Body of pancreas (tissue), 4 donors: Measurements from ENCODE around the gene SH2D3A. TPM values are rescaled to one million over a fixed set of nuclear protein-coding genes. Genes with fewer than 3 reads are reported as not detected.

Source experiments
- ATAC-seq: fragments of 150-250 bp; one replicate; pipeline ENCODE4 v1.9.1; 2016
- DNase-seq, 4 donors: peaks; one replicate each; pipeline ENCODE4 v3.0.0-alpha.2; 2019
- H3K27ac ChIP-seq, 4 donors: fragments of 200-600 bp; sonication (generic); 1 replicate in 3 of 4; 2 replicates in 1 of 4; pipeline versions ENCODE4 v1.5.1 to v1.6.1; 2016 to 2019; ENCODE audit warnings: mild to moderate bottlenecking in 1 of 4, mixed read lengths in 1 of 4, moderate library complexity in 1 of 4
- H3K27me3 ChIP-seq, 2 donors: fragments of 200-600 bp; sonication (generic); one replicate each; pipeline ENCODE4 v1.6.0; 2016; ENCODE audit warnings: mild to moderate bottlenecking in 1 of 2
- H3K36me3 ChIP-seq, 2 donors: fragments of 200-600 bp; sonication (generic); replicated peaks in 1 of 2; 2 replicates each; pipeline ENCODE4 v1.5.1; 2016; ENCODE audit warnings: low read depth in 2 of 2; ENCODE audit not compliant: insufficient read depth in 1 of 2
- H3K4me1 ChIP-seq: fragments of 200-600 bp; sonication (generic); one replicate; pipeline ENCODE4 v1.6.0; 2016
- H3K4me3 ChIP-seq, 2 donors: fragments of 200-600 bp; sonication (generic); 1 replicate in 1 of 2; 2 replicates in 1 of 2; pipeline ENCODE4 v1.5.1; 2016 to 2019
- H3K9me3 ChIP-seq, 3 donors: fragments of 200-600 bp; sonication (generic); 1 replicate in 2 of 3; 2 replicates in 1 of 3; pipeline ENCODE4 v1.5.1; 2016
- POLR2A ChIP-seq, 3 donors: fragments of 450-650 bp; IDR thresholded peaks; one replicate each; pipeline ENCODE4 v1.6.1; 2016; ENCODE audit warnings: antibody characterized with exemption in 3 of 3, mild to moderate bottlenecking in 2 of 3
- WGBS, 2 donors: methylation state at CpG; one replicate each; pipeline ENCODE4 v1.1.5; 2017; 5-methylcytosine and 5-hydroxymethylcytosine counted together
- intact Hi-C: fragments of 100-400 bp; cut with DNase I; formaldehyde crosslinking; loops from one replicate; pipeline ENCODE4 v1.15.1; 2023
- total RNA-seq, 2 donors: library from RNA; depleted of rRNA; stranded (reverse); fragments of >200 nt; gene quantifications; one replicate each; pipeline ENCODE4 v1.1.0, GENCODE V29; 2016
- TF ChIP-seq, protein P1 (sequence below), 7 experiments: fragments of 450-650 bp in 4 of 7; fragments of 200-600 bp in 3 of 7; sonication (generic) in 3 of 7; IDR thresholded peaks; one replicate each; pipeline ENCODE4 v1.5.1; 2016 to 2019; ENCODE audit warnings: antibody characterized with exemption in 7 of 7

SH2D3A gene
- total RNA-seq, 2 donors from 2014 or later = 18.4 to 60.0 TPM

DNA sequence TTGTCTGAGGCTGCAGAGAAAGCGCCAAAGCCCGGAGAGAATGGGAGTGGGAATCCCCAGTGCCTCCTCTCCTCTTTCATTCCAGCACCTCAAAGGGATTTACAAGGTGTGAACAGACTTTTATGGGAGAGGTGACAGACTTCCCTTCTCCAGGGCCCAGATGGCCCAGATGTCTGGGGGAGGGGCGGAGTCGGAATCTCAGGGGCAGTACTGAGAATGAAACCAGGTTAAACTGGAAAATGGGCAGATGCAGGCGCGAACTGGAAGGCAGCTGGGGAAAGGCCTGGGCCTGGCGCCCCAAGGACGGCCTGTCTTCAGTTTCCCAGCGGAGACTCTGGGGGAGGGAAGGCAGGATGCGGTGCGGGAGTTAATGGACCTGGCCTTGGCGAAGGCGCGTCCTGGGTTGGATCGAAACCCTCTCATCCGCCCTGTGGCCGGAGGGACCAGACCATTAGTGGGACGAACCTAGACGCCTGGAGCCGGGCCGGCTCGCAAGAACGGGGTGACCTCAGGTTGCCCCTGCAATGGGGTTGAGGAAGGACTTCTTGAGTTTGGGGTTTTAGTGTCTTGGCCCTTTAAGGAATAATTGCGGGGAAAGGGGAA, 28.3 kb downstream of the SH2D3A start:
- Histone ChIP-seq H3K27me3 (no peaks in the 10 kb centered on the region), H3K4me3 (no peak overlapping the region), H3K9me3 (no peaks in the 10 kb centered on the region), H3K27ac (peak overlapping the region; percentile 86 to 95 (median 93)), H3K36me3 (peaks cover 0 to 2% of the 10 kb centered on the region in 2 donors), H3K4me1 (peaks cover 44% of the 10 kb centered on the region)
- no peak for TF ChIP-seq POLR2A (IDR thresholded peaks at IDR 0.05)
- TF ChIP-seq, protein P1, sequence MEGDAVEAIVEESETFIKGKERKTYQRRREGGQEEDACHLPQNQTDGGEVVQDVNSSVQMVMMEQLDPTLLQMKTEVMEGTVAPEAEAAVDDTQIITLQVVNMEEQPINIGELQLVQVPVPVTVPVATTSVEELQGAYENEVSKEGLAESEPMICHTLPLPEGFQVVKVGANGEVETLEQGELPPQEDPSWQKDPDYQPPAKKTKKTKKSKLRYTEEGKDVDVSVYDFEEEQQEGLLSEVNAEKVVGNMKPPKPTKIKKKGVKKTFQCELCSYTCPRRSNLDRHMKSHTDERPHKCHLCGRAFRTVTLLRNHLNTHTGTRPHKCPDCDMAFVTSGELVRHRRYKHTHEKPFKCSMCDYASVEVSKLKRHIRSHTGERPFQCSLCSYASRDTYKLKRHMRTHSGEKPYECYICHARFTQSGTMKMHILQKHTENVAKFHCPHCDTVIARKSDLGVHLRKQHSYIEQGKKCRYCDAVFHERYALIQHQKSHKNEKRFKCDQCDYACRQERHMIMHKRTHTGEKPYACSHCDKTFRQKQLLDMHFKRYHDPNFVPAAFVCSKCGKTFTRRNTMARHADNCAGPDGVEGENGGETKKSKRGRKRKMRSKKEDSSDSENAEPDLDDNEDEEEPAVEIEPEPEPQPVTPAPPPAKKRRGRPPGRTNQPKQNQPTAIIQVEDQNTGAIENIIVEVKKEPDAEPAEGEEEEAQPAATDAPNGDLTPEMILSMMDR (IDR thresholded peaks at IDR 0.05) = no peak
- no peak for ATAC-seq
- peak; percentile 47 to 63 (median 52) for DNase-seq
- intact Hi-C loops = no loop called here
- WGBS, 2 donors = 6 to 10% methylated on average over 23 to 24 of the region's 24 CpGs

DNA sequence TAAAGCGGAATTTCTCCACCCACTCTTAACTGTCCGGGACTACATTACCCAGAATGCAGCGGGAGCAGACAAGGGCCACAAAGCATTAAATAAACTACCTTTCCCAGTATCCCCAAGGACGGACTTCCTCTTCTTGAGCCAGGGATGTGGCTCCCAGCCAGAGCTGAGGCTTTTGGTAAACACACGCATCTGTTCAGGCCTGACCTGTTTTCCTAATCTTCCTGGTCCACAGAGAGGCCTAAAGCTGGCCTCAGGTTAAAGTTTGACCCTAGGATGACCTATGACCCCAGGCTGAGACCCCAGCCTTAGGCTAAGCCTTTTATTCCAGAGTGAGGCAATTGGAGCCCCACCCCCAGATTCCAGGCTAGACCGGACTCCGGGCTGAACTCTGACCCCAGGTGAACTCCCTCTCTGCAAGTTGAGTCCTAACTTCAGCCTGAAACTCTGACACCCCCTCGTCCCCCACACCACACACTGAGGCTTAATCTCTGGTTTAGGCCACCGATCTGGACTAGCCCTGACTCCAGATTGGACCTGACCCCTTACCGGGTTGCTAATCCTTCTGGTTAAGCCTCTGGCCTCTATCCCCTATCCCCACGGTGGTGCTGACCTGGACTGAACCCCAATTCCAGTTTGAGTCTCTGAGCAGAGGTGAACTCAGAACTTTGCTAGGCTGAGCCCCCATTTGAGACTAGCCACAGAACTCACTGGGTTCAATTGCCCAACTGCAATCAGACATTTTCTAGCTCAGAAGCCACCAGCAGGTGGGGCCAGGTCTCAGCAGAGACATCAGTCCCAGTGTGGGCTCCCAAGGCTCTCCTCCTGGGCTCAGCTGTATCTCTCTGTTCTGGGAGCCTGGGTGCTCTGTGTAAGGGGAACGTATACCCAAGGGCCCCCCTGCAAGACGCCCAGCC, 29.1 kb downstream of the SH2D3A start:
- 0 to 11% methylated on average over 7 to 13 of the region's 13 CpGs for WGBS, 2 donors
- no peak for TF ChIP-seq POLR2A (IDR thresholded peaks at IDR 0.05)
- TF ChIP-seq, protein P1 (IDR thresholded peaks at IDR 0.05) = peak; percentile 27 to 77 (median 67)
- no peaks in the 10 kb centered on the region for H3K27me3 ChIP-seq
- DNase-seq = peak; percentile 99 to 100 (median 100)
- H3K9me3 ChIP-seq = no peaks in the 10 kb centered on the region
- H3K4me3 ChIP-seq = no peak overlapping the region
- peak; percentile 20 for ATAC-seq
- H3K4me1 ChIP-seq = peaks cover 43% of the 10 kb centered on the region
- peaks cover 0 to 2% of the 10 kb centered on the region in 2 donors for H3K36me3 ChIP-seq
- intact Hi-C loops = no loop called here
- H3K27ac ChIP-seq = peak overlapping the region; percentile 86 to 95 (median 93)

DNA sequence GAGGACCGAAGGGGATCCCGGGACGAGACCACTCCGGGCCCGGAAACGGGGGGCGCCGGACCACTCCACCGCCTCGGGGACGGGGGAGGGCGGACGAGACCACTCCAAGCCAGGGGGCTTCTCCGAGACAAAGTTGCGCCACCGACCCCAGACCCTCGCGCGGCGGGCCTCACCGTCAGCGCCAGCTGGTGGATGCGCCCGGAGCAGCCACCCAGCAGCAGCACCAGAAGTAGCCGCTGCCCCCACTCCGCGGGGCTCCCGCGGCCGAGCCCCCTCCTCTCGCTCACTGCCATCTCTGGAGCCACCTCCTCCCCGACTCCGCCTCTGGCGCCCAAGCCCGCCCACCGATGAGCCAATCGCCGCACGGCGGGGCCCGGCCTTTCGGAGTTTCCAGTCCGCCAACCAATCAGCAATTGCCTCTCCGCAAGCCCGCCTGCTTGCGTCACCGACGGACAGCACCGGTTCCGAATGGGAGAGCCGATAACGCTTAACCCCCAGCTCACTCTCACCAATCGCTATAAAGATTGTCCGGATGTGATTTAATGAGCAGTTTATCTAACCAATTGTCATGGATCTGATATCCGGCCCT, 29.9 kb downstream of the SH2D3A start, which contains the start of gene GPR108:
TSS of gene GPR108 (minus strand) at position 297 of the 589 bp plus-strand sequence. CDS start at position 293, 4 bp downstream.
- Histone ChIP-seq H3K27me3 (no peaks in the 10 kb centered on the region), H3K4me1 (peaks cover 43% of the 10 kb centered on the region), H3K36me3 (peaks cover 0 to 3% of the 10 kb centered on the region in 2 donors), H3K4me3 (peak within 1 kb of the TSS; percentile 76 to 83), H3K9me3 (no peaks in the 10 kb centered on the region), H3K27ac (peak within 1 kb of the TSS; percentile 87 to 95 (median 93))
- ATAC-seq (peak; percentile 84), DNase-seq (peak; percentile 99 to 100 (median 99))
- intact Hi-C loops = no loop called here
- peak in 2 of 3 donors; percentile 62 to 74 for TF ChIP-seq POLR2A (IDR thresholded peaks at IDR 0.05)
- TF ChIP-seq, protein P1 (IDR thresholded peaks at IDR 0.05) = no peak
- 0% methylated on average over 12 to 55 of the region's 55 CpGs for WGBS, 2 donors

DNA sequence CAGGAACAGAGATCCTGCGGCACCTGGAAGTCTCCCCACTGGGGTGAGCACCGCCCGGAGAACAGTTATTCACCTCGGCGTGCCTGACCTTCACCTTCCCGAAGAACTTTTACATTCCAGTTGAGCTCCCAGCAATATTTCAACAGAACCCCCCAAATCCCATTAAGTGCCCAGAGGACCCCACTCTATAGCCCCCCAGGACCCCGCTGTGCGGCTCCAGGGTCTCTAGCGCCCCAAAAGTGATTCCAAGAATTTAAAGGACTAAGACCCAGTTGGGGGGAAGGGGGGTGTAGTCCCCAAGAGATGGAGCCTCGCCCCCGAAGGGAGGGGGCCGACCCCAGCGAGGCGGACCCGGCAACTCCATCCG, 30.3 kb downstream of the SH2D3A start:
- TF ChIP-seq, protein P1 (IDR thresholded peaks at IDR 0.05) = peak in 2 of 7 experiments; percentile 3 to 4
- peak in 1 of 3 donors; percentile 3 for TF ChIP-seq POLR2A (IDR thresholded peaks at IDR 0.05)
- H3K9me3 ChIP-seq = no peaks in the 10 kb centered on the region
- H3K4me1 ChIP-seq = peaks cover 43% of the 10 kb centered on the region
- DNase-seq (peak in 1 of 4 donors; percentile 41), ATAC-seq (no peak)
- H3K4me3 ChIP-seq = peak overlapping the region; percentile 76 to 83
- WGBS, 2 donors = 0 to 1% methylated on average over 7 to 16 of the region's 16 CpGs
- H3K27me3 ChIP-seq = no peaks in the 10 kb centered on the region
- H3K27ac ChIP-seq = peak overlapping the region; percentile 86 to 91 (median 89)
- peaks cover 0 to 8% of the 10 kb centered on the region in 2 donors for H3K36me3 ChIP-seq
- intact Hi-C loops = no loop called here
